ENCODE results near the gene ARSD.
"Not testable (repeated sequence)": the region's sequence is repeated elsewhere in the genome, so short reads cannot be mapped to it uniquely, and the experiment has no call there.

Gene ARSD

GRCh38 chrX:2892816-2893215 is 36.3 kb downstream of the ARSD start:
- DNase-seq (ENCODE audit: low spot score): no peak
- no peak for FAIRE-seq

GRCh38 chrX:2890536-2891460 is 38.3 kb downstream of the ARSD start:
- DNase-seq (ENCODE audit: low spot score); FAIRE-seq: not testable (repeated sequence)

GRCh38 chrX:2889706-2890490 is 39.2 kb downstream of the ARSD start:
- not testable (repeated sequence) for FAIRE-seq; DNase-seq (ENCODE audit: low spot score)

GRCh38 chrX:2889045-2889605 is 40.0 kb downstream of the ARSD start:
- FAIRE-seq: no peak
- DNase-seq (ENCODE audit: low spot score): no peak

GRCh38 chrX:2888309-2888708 is 40.8 kb downstream of the ARSD start:
- FAIRE-seq: no peak

DNA sequence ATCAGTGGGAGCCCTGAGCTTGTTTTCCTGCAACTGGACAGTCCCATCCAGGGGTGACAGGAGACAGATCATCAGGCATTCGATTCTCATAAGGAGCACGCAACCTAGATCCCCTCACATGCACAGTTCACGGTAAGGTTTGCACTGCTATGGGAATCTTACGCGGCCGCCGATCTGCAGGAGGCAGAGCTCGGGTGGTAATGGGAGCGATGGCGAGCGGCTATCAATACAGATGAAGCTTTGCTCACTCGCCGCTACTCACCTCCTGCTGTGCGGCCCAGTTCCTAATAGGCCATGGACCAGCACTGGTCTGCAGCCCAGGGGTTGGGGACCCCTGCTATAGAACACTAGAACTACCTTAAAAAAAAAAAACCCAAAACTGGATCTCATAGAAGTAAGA is 45.4 kb downstream of the ARSD start:
- no peak for DNase-seq (ENCODE audit: low spot score)

More at GRCh38 chrX:2888309-2888708, 40.8 kb downstream of the ARSD start:
- DNase-seq (ENCODE audit: low spot score): no peak

DNA sequence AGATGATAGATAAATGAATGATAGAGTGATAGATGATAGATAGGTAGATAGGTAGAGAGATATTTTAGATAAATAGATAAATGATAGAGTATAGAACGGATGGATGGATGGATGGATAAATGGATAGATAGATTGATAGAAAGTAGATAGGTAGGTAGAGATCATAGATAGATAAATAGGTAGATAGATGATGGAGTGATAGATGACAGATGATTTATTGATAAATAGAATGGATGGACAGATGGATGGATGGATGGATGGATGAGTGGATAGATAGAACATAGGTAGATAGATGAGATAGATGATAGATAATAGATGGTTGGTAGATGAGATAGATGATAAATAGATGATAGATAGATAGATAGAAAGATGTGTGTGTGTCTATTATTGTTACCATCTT is 49.5 kb downstream of the ARSD start:
- FAIRE-seq (no peak), DNase-seq (ENCODE audit: low spot score) (no peak)

More for the DNA sequence above, 45.4 kb downstream of the ARSD start:
- no peak for FAIRE-seq

GRCh38 chrX:2878563-2878962 is 50.6 kb downstream of the ARSD start:
- FAIRE-seq (no peak), DNase-seq (ENCODE audit: low spot score) (no peak)

- DNase-seq (ENCODE audit: low spot score) (no peak), FAIRE-seq (no peak)
Observed at GRCh38 chrX:2875798-2876399, 53.2 kb downstream of the ARSD start.

DNA sequence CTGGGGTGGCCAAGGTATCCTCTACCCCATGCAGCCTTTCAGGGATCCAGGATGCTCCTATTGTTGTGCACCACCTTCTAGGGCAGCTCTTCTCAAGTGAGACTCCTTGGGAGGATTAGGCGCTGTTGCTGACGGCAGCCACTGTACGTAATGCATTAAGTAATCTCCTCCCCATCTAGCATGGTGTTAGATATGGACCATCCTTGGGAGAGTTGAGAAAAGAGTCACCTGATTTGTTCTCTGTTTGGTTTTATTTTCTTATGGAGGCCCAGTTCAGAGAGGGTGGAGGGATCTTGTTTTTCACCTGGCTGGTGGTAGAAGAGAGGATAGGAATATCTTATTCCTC is 54.0 kb downstream of the ARSD start:
- no peak for FAIRE-seq
- DNase-seq (ENCODE audit: low spot score): no peak

DNA sequence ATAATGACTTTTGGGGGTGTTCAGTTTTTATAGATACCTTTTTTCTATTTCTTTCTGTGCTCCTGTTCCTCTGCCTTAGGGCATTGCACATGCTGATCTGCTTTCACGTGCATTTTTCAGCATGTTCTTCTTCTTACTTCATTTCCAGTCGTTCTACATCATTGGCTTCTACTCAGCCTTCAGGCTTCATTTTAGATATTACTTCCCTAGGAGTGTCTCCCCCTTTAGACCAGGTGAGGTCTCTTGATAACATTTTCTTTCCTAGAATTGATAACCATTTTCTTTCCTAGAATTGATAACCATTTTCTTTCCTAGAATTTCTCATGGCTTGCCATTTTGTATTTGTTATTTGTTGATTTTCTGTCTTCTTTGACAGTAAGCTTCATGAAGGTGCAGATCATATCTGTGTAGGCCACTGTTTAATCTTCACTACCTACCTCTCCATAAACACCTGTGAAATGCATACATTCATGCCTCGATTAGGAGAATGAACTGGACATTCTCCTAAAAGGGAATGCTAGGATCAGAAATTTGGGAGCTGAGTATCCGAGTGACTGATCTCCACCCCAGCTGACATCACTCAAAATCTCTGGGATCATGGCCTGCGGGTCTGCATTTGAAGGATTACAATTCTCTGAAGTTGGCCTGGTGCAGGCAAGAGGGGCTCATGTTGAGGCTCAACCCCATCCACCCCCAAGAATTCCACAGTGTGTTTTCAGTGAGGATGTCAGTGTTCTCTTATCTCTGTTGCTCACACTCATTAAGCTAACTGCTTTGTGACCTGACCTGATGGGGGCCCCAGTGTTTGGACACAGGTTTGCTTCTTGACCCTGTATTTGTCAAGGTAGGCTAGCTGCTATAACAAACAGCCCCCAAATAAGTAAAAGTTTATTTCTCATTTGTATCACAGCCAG is 54.7 kb downstream of the ARSD start:
- no peak for DNase-seq (ENCODE audit: low spot score)
- FAIRE-seq: no peak

DNA sequence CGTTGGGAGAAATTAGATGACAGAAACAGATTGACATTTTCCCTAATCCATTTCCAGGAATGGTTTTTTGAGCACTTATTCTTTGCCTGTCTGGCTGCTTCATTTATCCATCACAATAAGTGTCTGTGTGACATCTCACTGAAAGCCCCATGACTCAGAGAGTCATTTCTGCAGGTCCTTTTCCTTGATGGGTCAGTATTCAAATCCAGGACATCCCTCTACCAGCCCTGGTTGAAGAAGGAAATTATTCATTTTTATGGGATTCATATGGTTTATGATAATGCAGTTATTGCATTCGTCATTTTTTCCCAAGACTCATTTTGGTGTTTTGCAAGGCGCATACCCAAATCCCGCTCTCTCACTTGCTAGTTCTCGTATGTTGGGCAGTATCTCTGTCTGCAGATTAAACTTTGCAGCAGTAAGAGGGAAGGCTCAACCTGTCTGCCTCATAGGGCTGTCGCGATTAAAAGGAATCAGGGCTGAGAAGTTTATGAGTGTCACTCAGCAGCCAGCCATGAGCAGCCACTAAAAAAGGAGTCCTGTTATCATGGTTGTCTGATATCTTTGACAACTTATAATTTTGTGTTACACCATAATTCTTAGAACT is 56.4 kb downstream of the ARSD start:
- DNase-seq (ENCODE audit: low spot score) (no peak), FAIRE-seq (no peak)

DNA sequence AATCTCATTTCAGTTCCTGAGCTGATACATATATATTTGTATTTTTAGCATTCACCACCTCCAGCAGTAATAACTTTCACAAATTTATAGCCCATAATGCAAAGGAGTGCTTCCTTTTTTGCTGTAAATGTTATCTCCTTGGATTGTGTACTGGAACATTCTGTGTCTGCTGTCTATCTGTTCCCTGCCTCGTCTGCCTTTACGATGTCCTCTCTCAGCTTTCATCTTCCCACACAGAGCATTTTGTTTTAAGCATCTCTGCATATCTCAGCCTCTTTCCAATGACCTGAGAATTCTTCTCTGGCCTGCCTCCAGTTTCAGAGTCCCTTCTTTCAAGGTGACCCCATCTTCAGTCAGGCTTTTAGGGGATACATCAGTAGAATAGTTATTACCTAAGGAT is 57.3 kb downstream of the ARSD start:
- no peak for DNase-seq (ENCODE audit: low spot score)
- no peak for FAIRE-seq

DNA sequence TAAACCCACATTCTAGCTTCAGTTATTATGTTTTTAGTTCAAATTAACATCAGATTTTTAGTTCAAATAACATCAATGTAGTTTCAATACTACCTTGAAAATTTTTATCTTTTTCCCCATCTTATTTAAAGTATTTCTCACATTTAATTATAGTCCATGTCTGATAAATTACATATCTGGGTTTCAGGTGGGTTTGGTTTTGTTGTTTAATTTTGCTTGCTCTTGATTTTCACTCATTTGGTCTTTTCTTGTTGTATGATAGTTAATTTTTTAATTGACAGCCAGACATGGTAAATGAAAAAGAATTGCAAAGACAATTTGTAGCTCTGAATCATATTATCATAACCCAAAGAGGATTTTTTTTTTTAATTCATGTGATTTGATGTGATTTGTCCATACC is 58.5 kb downstream of the ARSD start:
- FAIRE-seq (no peak), DNase-seq (ENCODE audit: low spot score) (no peak)

DNA sequence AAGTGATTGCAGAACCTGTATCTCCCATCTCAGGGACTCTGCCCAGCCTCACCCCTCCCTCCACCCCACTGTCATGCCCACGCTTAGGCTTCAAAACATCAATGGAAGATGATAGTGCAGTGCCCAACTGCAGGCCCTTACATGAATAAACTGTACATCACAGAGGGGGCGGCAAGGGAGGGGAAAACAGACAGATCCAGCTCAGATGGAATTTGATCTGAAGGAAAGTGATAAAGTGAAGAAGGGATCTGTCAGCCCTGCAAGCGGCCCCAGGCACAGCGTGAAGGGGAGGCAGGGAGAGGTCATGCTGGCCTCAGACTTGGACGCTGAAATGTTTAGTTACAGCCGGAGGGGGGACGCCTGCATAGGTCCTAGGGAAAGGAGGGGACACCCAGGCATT is 61.9 kb downstream of the ARSD start:
- FAIRE-seq: no peak

DNA sequence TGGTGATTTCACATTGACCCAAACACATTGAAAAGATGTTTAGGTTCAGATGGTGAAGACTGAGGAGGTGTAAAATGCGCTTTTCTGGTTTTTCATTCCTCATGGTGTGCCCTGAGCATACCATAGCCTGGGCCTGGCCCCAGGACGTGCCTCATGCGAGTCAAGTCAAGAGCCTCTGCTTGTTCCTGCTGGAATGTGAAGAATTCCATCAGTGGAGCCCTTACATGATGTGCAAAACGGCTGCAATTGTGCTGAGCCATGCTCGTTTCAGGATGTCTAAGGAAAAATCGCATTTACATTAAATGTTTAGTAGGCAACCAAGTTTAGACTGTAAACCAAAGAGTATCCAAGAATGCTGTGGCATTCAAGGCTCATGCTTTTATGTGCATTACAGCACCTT is 65.5 kb downstream of the ARSD start:
- FAIRE-seq (no peak), DNase-seq (ENCODE audit: low spot score) (no peak)

More for the DNA sequence above, 61.9 kb downstream of the ARSD start:
- DNase-seq (ENCODE audit: low spot score): no peak

- FAIRE-seq (no peak), DNase-seq (ENCODE audit: low spot score) (no peak)
Observed at GRCh38 chrX:2862404-2862803, 66.7 kb downstream of the ARSD start.

GRCh38 chrX:2859197-2859797 is 69.8 kb downstream of the ARSD start:
- no peak for FAIRE-seq
- no peak for DNase-seq (ENCODE audit: low spot score)

GRCh38 chrX:2857566-2857965 is 71.6 kb downstream of the ARSD start:
- FAIRE-seq: no peak

DNA sequence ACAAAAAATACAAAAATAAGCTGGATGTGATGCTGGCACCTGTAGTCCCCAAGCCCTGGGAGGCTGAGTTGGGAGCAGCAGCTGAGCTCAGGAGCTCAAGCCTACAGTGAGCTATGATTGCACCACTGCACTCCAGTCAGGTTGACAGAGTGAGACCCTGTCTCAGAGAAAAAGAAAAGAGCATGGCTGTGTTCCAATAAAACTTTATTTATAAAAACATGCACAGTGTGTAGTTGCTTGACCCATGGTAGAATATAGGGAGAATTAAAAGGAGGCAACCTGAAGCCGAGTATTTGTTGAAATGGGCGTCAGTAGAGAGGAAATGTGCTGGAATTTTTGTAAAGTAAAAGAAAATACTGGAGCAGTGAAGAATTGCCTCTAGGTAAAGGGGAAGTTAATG is 73.4 kb downstream of the ARSD start:
- no peak for FAIRE-seq
- no peak for DNase-seq (ENCODE audit: low spot score)

More at GRCh38 chrX:2857566-2857965, 71.6 kb downstream of the ARSD start:
- DNase-seq (ENCODE audit: low spot score): no peak

Data from urothelium cell line (cell line).